IMR-90 (cell line): ENCODE results near the gene ZNF329. TPM values are rescaled to one million over a fixed set of nuclear protein-coding genes. Genes with fewer than 3 reads are reported as not detected.

Experiments
- ATAC-seq: fragments of 200-7000 bp; cut with Tn5 transposase; 2 replicates; pipeline ENCODE4 v1.9.1; 2020; ENCODE audit warnings: low read depth, mild to moderate bottlenecking, moderate library complexity
- BruUV-seq: library from RNA; stranded (reverse); fragments of 400-500 nt; replicated peaks from 2 replicates; lab custom pipeline; 2021; lab: Mats Ljungman, UMichigan
- CTCF ChIA-PET: fragments of 300-600 bp; formaldehyde crosslinking; extraction: SDS; loops from one replicate; lab custom pipeline; 2021; ENCODE audit warnings: antibody characterized with exemption; lab: Yijun Ruan, JAX
- POLR2A ChIA-PET: fragments of 300-600 bp; sonication (Branson Sonifier 250); formaldehyde crosslinking; loops from one replicate; lab custom pipeline; 2022; ENCODE audit warnings: antibody characterized with exemption; ENCODE audit not compliant: unreplicated experiment; lab: Charles Lee
- DNase-seq: peaks from one replicate; pipeline ENCODE4 v3.0.0; 2013
- H2AFZ ChIP-seq: replicated peaks from 2 replicates; pipeline ENCODE3; 2013; ENCODE audit warnings: low read length, mild to moderate bottlenecking; ENCODE audit not compliant: poor library complexity
- H2AK5ac ChIP-seq: 2 replicates; pipeline ENCODE4 v1.6.1; 2013; ENCODE audit warnings: low read depth, low read length, inconsistent platforms
- H2AK9ac ChIP-seq: replicated peaks from 2 replicates; pipeline ENCODE3; 2013; ENCODE audit warnings: mild to moderate bottlenecking, low read depth, low read length, moderate library complexity; ENCODE audit not compliant: poor library complexity
- H2BK120ac ChIP-seq: 2 replicates; pipeline ENCODE4 v1.6.1; 2013; ENCODE audit warnings: low read depth, low read length, inconsistent platforms
- H2BK15ac ChIP-seq: 3 replicates; pipeline ENCODE4 v1.6.1; 2013; ENCODE audit warnings: low read depth, low read length, inconsistent platforms
- H2BK20ac ChIP-seq: 2 replicates; pipeline ENCODE4 v1.6.1; 2013; ENCODE audit warnings: low read depth, mild to moderate bottlenecking, inconsistent platforms, low read length, moderate library complexity
- H2BK5ac ChIP-seq: 2 replicates; pipeline ENCODE4 v1.6.1; 2013; ENCODE audit warnings: mild to moderate bottlenecking, low read depth, low read length, inconsistent platforms; ENCODE audit not compliant: poor library complexity, severe bottlenecking
- H3K14ac ChIP-seq: replicated peaks from 2 replicates; pipeline ENCODE4 v1.6.1; 2013; ENCODE audit warnings: low read depth, low read length, inconsistent platforms
- H3K18ac ChIP-seq: 2 replicates; pipeline ENCODE4 v1.6.1; 2013; ENCODE audit warnings: low read depth, low read length, control low read depth
- H3K23ac ChIP-seq: 2 replicates; pipeline ENCODE4 v1.6.1; 2013; ENCODE audit warnings: low read depth, low read length, inconsistent platforms
- H3K27ac ChIP-seq: 2 replicates; pipeline ENCODE4 v1.5.1; 2013; ENCODE audit warnings: mild to moderate bottlenecking, control low read depth, low read length; ENCODE audit not compliant: insufficient read depth
- H3K27me3 ChIP-seq: 2 replicates; pipeline ENCODE4 v1.6.1; 2013; ENCODE audit warnings: low read length; ENCODE audit not compliant: control insufficient read depth, insufficient read depth
- H3K36me3 ChIP-seq: 2 replicates; pipeline ENCODE4 v1.6.1; 2013; ENCODE audit warnings: low read length, mixed read lengths; ENCODE audit not compliant: control insufficient read depth, insufficient read depth
- H3K4ac ChIP-seq: 2 replicates; pipeline ENCODE4 v1.6.1; 2013; ENCODE audit warnings: low read depth, low read length, inconsistent platforms
- H3K4me1 ChIP-seq: 2 replicates; pipeline ENCODE4 v1.6.1; 2013; ENCODE audit warnings: low read length, mixed read lengths; ENCODE audit not compliant: control insufficient read depth, insufficient read depth
- H3K4me2 ChIP-seq: 2 replicates; pipeline ENCODE4 v1.6.1; 2013; ENCODE audit warnings: low read depth, mild to moderate bottlenecking, control low read depth, low read length, moderate library complexity
- H3K4me3 ChIP-seq: 2 replicates; pipeline ENCODE4 v1.5.1; 2013; ENCODE audit warnings: low read depth, mild to moderate bottlenecking, control low read depth, low read length, moderate library complexity; ENCODE audit not compliant: insufficient read depth
- H3K56ac ChIP-seq: 2 replicates; pipeline ENCODE4 v1.6.1; 2013; ENCODE audit warnings: low read length, inconsistent platforms; ENCODE audit not compliant: insufficient read depth; ENCODE audit errors: extremely low read depth
- H3K79me1 ChIP-seq, 2 experiments: 2 replicates each; pipeline ENCODE4 v1.6.1; 2013; ENCODE audit warnings: low read length in 2 of 2, inconsistent platforms in 1 of 2, low read depth in 1 of 2
- H3K9ac ChIP-seq: 2 replicates; pipeline ENCODE4 v1.6.1; 2013; ENCODE audit warnings: low read depth, low read length, control low read depth
- H3K9me1 ChIP-seq: 2 replicates; pipeline ENCODE4 v1.6.1; 2013; ENCODE audit warnings: low read length, inconsistent platforms; ENCODE audit not compliant: insufficient read depth
- H3K9me3 ChIP-seq: 2 replicates; pipeline ENCODE4 v1.6.1; 2013; ENCODE audit warnings: low read length; ENCODE audit not compliant: control insufficient read depth, insufficient read depth
- H4K20me1 ChIP-seq: 2 replicates; pipeline ENCODE4 v1.6.1; 2013; ENCODE audit warnings: low read length, inconsistent platforms; ENCODE audit not compliant: insufficient read depth
- H4K5ac ChIP-seq: 2 replicates; pipeline ENCODE4 v1.6.1; 2013; ENCODE audit warnings: mild to moderate bottlenecking, low read depth, low read length, control low read depth
- H4K8ac ChIP-seq, 2 experiments: 2 replicates each; pipeline ENCODE4 v1.6.1; 2013; ENCODE audit warnings: low read depth in 2 of 2, low read length in 2 of 2, control low read depth in 1 of 2, inconsistent platforms in 1 of 2
- H4K91ac ChIP-seq: 2 replicates; pipeline ENCODE4 v1.6.1; 2013; ENCODE audit warnings: low read depth, low read length, inconsistent platforms; ENCODE audit not compliant: insufficient read depth
- CEBPB ChIP-seq: IDR thresholded peaks from 2 replicates; pipeline ENCODE4 v1.6.1; 2012; ENCODE audit warnings: low read depth, low read length, improper control_type of control experiment
- CHD1 ChIP-seq: IDR thresholded peaks from 2 replicates; pipeline ENCODE4 v1.6.1; 2012; ENCODE audit warnings: low read depth, low read length, improper control_type of control experiment
- CTCF ChIP-seq: conservative IDR thresholded peaks from 2 replicates; pipeline ENCODE4 v1.5.1; 2012; ENCODE audit warnings: mild to moderate bottlenecking, low read depth, low read length, improper control_type of control experiment
- ELK1 ChIP-seq: fragments of 150-350 bp; IDR thresholded peaks from 2 replicates; pipeline ENCODE4 v1.6.1; 2016; ENCODE audit warnings: low read depth, mild to moderate bottlenecking, low read length, moderate library complexity, borderline replicate concordance
- MAZ ChIP-seq: IDR thresholded peaks from 2 replicates; pipeline ENCODE4 v1.6.1; 2012; ENCODE audit warnings: low read depth, mild to moderate bottlenecking, low read length, improper control_type of control experiment, moderate library complexity, borderline replicate concordance
- MXI1 ChIP-seq: IDR thresholded peaks from 2 replicates; pipeline ENCODE4 v1.6.1; 2012; ENCODE audit warnings: low read depth, mild to moderate bottlenecking, low read length, moderate library complexity, borderline replicate concordance
- NFE2L2 ChIP-seq: fragments of 150-350 bp; IDR thresholded peaks from 2 replicates; pipeline ENCODE4 v1.6.1; 2016; ENCODE audit warnings: low read depth, mild to moderate bottlenecking, low read length
- POLR2A ChIP-seq: IDR thresholded peaks from 2 replicates; pipeline ENCODE4 v1.6.1; 2012; ENCODE audit warnings: mild to moderate bottlenecking, low read depth, low read length
- RCOR1 ChIP-seq: IDR thresholded peaks from 2 replicates; pipeline ENCODE4 v1.6.1; 2012; ENCODE audit warnings: mild to moderate bottlenecking, low read length, improper control_type of control experiment; ENCODE audit not compliant: insufficient replicate concordance
- RFX5 ChIP-seq: IDR thresholded peaks from 2 replicates; pipeline ENCODE4 v1.8.0; 2012; ENCODE audit warnings: low read depth, mild to moderate bottlenecking, low read length, moderate library complexity
- SMC3 ChIP-seq: fragments of 150-350 bp; IDR thresholded peaks from 2 replicates; pipeline ENCODE4 v1.6.1; 2016; ENCODE audit warnings: low read depth, mild to moderate bottlenecking, antibody characterized with exemption, low read length, moderate library complexity
- WGBS, 2 experiments: methylation state at CpG; one replicate each; pipeline versions ENCODE4 v1.1.5 to v1.1.7; 2013; ENCODE audit warnings: missing lambda C conversion rate in 2 of 2; ENCODE audit not compliant: insufficient read length in 1 of 2; ENCODE audit errors: extremely low coverage in 2 of 2; 5-methylcytosine and 5-hydroxymethylcytosine counted together
- dilution Hi-C: fragments of 300-500 bp; cut with HindIII; formaldehyde crosslinking; loops from one replicate; pipeline ENCODE4 v1.14.3; 2018; ENCODE audit warnings: low sequenced_read_pairs; ENCODE audit not compliant: unreplicated experiment
- in situ Hi-C: fragments of 300-500 bp; cut with MboI; formaldehyde crosslinking; loops from 3 replicates; pipeline ENCODE4 v1.14.3; 2019; ENCODE audit warnings: low sequenced_read_pairs, inconsistent platforms, mixed read lengths
- intact Hi-C: fragments of 100-400 bp; cut with micrococcal nuclease; formaldehyde crosslinking; loops from 2 replicates; pipeline ENCODE4 v1.10.0; 2022
- polyA plus RNA-seq, 3 experiments: library from polyadenylated mRNA; depleted of rRNA; stranded (reverse); fragments of >200 nt; gene quantifications; 2 replicates each; pipeline ENCODE4 v1.2.3, GENCODE V29; 2012; ENCODE audit warnings: low replicate concordance in 1 of 3
- total RNA-seq: library from RNA; depleted of rRNA; stranded (reverse); fragments of >200 nt; gene quantifications from 2 replicates; pipeline ENCODE4 v1.2.3, GENCODE V29; 2012

Gene ZNF329
- total and polyA plus RNA-seq, 2 of the 4 experiments (the other 2 are of a cell fraction): 4.7 to 16.8 TPM

- TF ChIP-seq CEBPB: peak; percentile 31; the same call in 1 of the 2 replicates
These were observed 4.4 kb upstream of the ZNF329 start (continued) for GRCh38 chr19:58154679-58155648.

GRCh38 chr19:58154287-58154678 is 3.7 kb upstream of the ZNF329 start:
- H2BK5ac ChIP-seq: peak overlapping the region; percentile 80
- peak overlapping the region; percentile 50; the same call in 1 of the 2 replicates for H3K4ac ChIP-seq
- peak overlapping the region; percentile 92 for H3K4me2 ChIP-seq
- TF ChIP-seq SMC3 (no peak), MAZ (no peak), ELK1 (no peak), CHD1 (no peak), RCOR1 (no peak), RFX5 (no peak), MXI1 (no peak), POLR2A (no peak), NFE2L2 (no peak), CTCF (no peak), CEBPB (no peak)
- CTCF ChIA-PET: no interaction called here
- POLR2A ChIA-PET: interaction anchor here (0.6 kb wide), 1 partner anchor 167 kb away, joined by 3 read pairs; no protein-coding TSS in a partner anchor
- dilution Hi-C loops: no loop called here
- no peaks in the 10 kb centered on the region for H3K27me3 ChIP-seq
- no peaks in the 10 kb centered on the region for H3K36me3 ChIP-seq
- no TSS peak for BruUV-seq
- WGBS, 2 experiments: 29% methylated on average over 2 of the region's 12 CpGs; no CpG with 5 or more reads in 1 of the 2 experiments
- H2AFZ ChIP-seq: peak overlapping the region; percentile 98
- no peak overlapping the region for H2AK5ac ChIP-seq
- H3K4me1 ChIP-seq: no peaks in the 10 kb centered on the region; the same call in 1 of the 2 replicates
- H3K9me1 ChIP-seq: no peaks in the 10 kb centered on the region
- H2AK9ac ChIP-seq: peak overlapping the region; percentile 79
- H3K23ac ChIP-seq: no peak overlapping the region; the same call in 1 of the 2 replicates
- no peak overlapping the region for H3K18ac ChIP-seq
- H3K27ac ChIP-seq: peak overlapping the region; percentile 70
- peak overlapping the region; percentile 72 for H3K4me3 ChIP-seq
- H2BK15ac ChIP-seq: no peak overlapping the region
- peak overlapping the region; percentile 65 for H3K9ac ChIP-seq
- peaks cover 8% of the 10 kb centered on the region for H3K9me3 ChIP-seq
- H3K14ac ChIP-seq: no peak overlapping the region
- DNase-seq (peak; percentile 24), ATAC-seq (peak; percentile 1)
- H4K8ac ChIP-seq: peak overlapping the region; percentile 70 to 74; a peak in 3 of 4 replicates
- peaks cover 6 to 13% of the 10 kb centered on the region in 2 experiments for H3K79me1 ChIP-seq
- no peaks in the 10 kb centered on the region for H4K20me1 ChIP-seq
- H2BK120ac ChIP-seq: no peak overlapping the region
- no peak overlapping the region for H4K91ac ChIP-seq
- H4K5ac ChIP-seq: peak overlapping the region; percentile 42; the same call in 1 of the 2 replicates
- H2BK20ac ChIP-seq: no peak overlapping the region
- H3K56ac ChIP-seq: no peak overlapping the region
- intact Hi-C loops: loop anchor here (2.0 to 10.0 kb wide), 5 partner anchors 149 to 969 kb away; partner anchors contain the start of genes ZNF256, ZNF416 and ZNF606
- in situ Hi-C loops: loop anchor here (10.0 kb wide), 1 partner anchor 409 kb away; the partner anchor contains the start of gene ZNF776
